Hypothalamus (tissue), 51 donors: ENCODE results near the gene ZBTB39.

Experiments used
- DNase-seq, 51 donors: peaks; one replicate each; lab custom pipeline; 2025; lab: John Stamatoyannopoulos, UW

The ZBTB39 gene

GRCh38 chr12:56951582-56952339 lies 54.6 kb downstream of the ZBTB39 start:
- no peak for DNase-seq

GRCh38 chr12:56948881-56949280 lies 57.5 kb downstream of the ZBTB39 start:
- no peak for DNase-seq
